Sigmoid colon (tissue), 3 donors: ENCODE results near the gene RBM38.

Source experiments
- CTCF ChIP-seq, 4 experiments: fragments of 450-650 bp in 3 of 4; fragments of 200-600 bp in 1 of 4; IDR thresholded peaks; one replicate each; pipeline ENCODE4 v1.5.1; 2016 to 2019; ENCODE audit warnings: antibody characterized with exemption in 4 of 4, mild to moderate bottlenecking in 3 of 4, moderate library complexity in 2 of 4
- POLR2A ChIP-seq, 2 donors: fragments of 450-650 bp; IDR thresholded peaks; one replicate each; pipeline ENCODE4 v1.6.1; 2016; ENCODE audit warnings: antibody characterized with exemption in 2 of 2, mild to moderate bottlenecking in 2 of 2, moderate library complexity in 2 of 2

DNA sequence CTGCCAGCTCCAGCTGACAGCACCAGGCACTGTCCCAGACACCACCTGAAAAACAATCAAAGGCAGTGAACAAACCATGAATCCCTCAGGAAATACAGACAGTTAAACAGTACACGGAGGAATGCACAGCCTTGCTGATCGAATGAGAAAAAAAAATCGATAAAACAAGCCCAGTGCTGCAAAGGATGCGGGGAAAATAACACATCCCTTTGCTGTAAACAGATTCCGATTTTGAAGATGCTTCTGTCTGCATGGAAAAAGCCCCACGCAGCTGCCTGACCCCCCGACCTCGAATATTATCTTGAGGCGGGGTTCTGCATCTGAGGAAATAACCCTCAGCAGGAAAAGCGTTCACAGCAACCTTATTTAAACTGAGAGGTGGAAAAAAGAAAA is 43.9 kb downstream of the RBM38 start:
- TF ChIP-seq CTCF (IDR thresholded peaks at IDR 0.05) (no peak), POLR2A (IDR thresholded peaks at IDR 0.05) (no peak)
